VCaP (cell line): ENCODE data around the gene INHBB.

Experiments
- H3K27ac ChIP-seq: fragments of 450-650 bp; 2 replicates; pipeline ENCODE4 v1.5.1; 2017
- TF ChIP-seq, protein P1 (sequence below): fragments of 450-650 bp; conservative IDR thresholded peaks from 2 replicates; pipeline ENCODE4 v1.5.1; 2017; ENCODE audit warnings: mild to moderate bottlenecking, moderate library complexity

Gene INHBB

GRCh38 chr2:120353931-120354330, 8.0 kb downstream of the INHBB start:
- no peak overlapping the region for H3K27ac ChIP-seq
- TF ChIP-seq, protein P1, sequence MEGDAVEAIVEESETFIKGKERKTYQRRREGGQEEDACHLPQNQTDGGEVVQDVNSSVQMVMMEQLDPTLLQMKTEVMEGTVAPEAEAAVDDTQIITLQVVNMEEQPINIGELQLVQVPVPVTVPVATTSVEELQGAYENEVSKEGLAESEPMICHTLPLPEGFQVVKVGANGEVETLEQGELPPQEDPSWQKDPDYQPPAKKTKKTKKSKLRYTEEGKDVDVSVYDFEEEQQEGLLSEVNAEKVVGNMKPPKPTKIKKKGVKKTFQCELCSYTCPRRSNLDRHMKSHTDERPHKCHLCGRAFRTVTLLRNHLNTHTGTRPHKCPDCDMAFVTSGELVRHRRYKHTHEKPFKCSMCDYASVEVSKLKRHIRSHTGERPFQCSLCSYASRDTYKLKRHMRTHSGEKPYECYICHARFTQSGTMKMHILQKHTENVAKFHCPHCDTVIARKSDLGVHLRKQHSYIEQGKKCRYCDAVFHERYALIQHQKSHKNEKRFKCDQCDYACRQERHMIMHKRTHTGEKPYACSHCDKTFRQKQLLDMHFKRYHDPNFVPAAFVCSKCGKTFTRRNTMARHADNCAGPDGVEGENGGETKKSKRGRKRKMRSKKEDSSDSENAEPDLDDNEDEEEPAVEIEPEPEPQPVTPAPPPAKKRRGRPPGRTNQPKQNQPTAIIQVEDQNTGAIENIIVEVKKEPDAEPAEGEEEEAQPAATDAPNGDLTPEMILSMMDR, result no peak

GRCh38 chr2:120354467-120354866, 8.5 kb downstream of the INHBB start:
- TF ChIP-seq, protein P1, result no peak
- H3K27ac ChIP-seq, result no peak overlapping the region

DNA sequence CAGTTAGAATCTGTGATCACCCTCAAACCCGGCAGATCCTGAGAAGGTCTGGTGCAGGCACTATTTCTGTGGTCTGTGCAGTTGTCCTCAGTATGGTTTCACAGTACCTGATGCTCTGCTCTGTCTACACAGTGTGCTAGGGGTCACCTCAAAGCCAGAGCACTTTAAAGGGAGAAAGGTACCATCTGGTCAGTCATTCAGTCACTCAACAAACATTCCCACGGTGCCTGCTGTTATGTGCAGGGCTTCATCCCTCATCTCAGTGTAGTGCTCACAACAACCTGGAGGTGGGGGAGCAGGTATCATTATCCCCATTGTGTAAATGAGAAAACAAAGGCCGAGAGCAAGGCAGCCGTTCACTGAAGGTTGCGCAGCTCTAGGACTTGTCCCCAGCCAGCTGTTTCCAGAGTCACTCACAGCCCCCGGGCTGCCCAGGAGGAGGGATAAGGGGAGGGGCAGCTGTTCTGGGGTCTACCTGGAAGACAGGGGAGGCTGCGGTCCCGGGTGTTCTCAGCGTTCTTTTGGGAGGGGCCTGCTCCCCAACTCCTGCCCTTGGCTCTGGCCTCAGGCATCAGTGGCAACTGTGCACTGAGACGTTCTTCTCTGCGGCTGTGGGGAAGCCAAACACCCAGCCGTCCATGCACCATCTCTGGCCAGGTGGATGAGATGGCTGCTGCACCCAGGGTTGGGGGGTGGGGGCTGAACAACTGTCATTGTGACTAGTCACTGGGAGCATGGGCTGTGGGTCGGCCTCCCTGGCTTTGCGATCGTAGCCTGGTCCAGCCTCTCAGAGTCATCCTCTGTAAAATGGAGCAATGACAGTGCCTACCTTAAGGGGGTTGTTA, 9.2 kb downstream of the INHBB start:
- TF ChIP-seq, protein P1, result no peak
- H3K27ac ChIP-seq, result no peak overlapping the region

- TF ChIP-seq, protein P1, result no peak
- H3K27ac ChIP-seq, result no peak overlapping the region
These were observed 9.9 kb downstream of the INHBB start for GRCh38 chr2:120355780-120356266.

DNA sequence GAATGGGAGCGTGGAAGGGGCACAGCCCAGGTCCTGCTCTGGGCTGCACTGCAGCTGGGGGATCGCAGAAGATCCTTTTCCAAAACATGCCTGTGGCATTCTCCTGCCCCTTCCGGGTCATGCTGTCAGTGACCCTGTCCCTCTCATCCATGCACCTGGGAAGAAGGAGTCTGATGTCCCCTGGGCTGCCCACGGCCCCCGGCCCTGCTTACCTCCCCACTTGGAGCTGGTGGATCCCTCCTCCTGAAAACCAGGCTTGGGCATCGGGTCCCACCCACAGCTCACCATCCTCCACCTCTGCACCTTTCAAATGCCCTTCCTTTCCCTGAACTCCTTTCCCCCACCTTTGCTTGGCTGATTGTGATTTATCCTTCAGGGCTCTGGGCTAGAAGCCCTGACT, 11.8 kb downstream of the INHBB start:
- TF ChIP-seq, protein P1, result no peak

GRCh38 chr2:120358734-120359465, 13.0 kb downstream of the INHBB start:
- H3K27ac ChIP-seq, result no peak overlapping the region

More for the DNA sequence above, 11.8 kb downstream of the INHBB start:
- H3K27ac ChIP-seq, result no peak overlapping the region

GRCh38 chr2:120360307-120360855, 14.4 kb downstream of the INHBB start:
- H3K27ac ChIP-seq, result no peak overlapping the region

More at GRCh38 chr2:120358734-120359465, 13.0 kb downstream of the INHBB start:
- TF ChIP-seq, protein P1, result no peak

More at GRCh38 chr2:120360307-120360855, 14.4 kb downstream of the INHBB start:
- TF ChIP-seq, protein P1, result no peak
